Activated naive CD8-positive, alpha-beta T cell treated with anti-CD3 and anti-CD28 coated beads, Interleukin-2, amount 50 U/mL, for 24 hours (primary cell): ENCODE measurements around the gene RAB39A.
"Not testable (repeated sequence)": the region's sequence is repeated elsewhere in the genome, so short reads cannot be mapped to it uniquely, and the experiment has no call there.

ENCODE experiments used
- ATAC-seq: fragments of 150-1000 bp; cut with Tn5 transposase; one replicate; pipeline ENCODE4 v1.10.0; 2021
- DNase-seq: peaks from one replicate; pipeline ENCODE4 v3.0.0; 2021
- H3K27ac Mint-ChIP-seq: one replicate; pipeline ENCODE4 v1.8.0; 2021; ENCODE audit warnings: mild to moderate bottlenecking, mixed read lengths
- H3K27me3 Mint-ChIP-seq: one replicate; pipeline ENCODE4 v1.8.0; 2021; ENCODE audit warnings: mixed read lengths
- H3K36me3 Mint-ChIP-seq: one replicate; pipeline ENCODE4 v1.8.0; 2021; ENCODE audit warnings: low read depth, mixed read lengths
- H3K4me1 Mint-ChIP-seq: one replicate; pipeline ENCODE4 v1.8.0; 2021; ENCODE audit warnings: mixed read lengths
- H3K4me3 Mint-ChIP-seq: one replicate; pipeline ENCODE4 v1.8.0; 2021; ENCODE audit warnings: mild to moderate bottlenecking, moderate library complexity, mixed read lengths
- H3K9me3 Mint-ChIP-seq: one replicate; pipeline ENCODE4 v1.8.0; 2021; ENCODE audit warnings: mixed read lengths

RAB39A gene

GRCh38 chr11:107928046-107928766 is at the start of gene RAB39A:
RAB39A (plus strand) TSS chr11:107928448; CDS start chr11:107928569, 121 bp downstream.
- H3K4me1 Mint-ChIP-seq = peaks cover 9% of the 10 kb centered on the region
- H3K27me3 Mint-ChIP-seq = peaks cover 43% of the 10 kb centered on the region
- DNase-seq = peak; percentile 69
- peaks cover 5% of the 10 kb centered on the region for H3K36me3 Mint-ChIP-seq
- peak; percentile 71 for ATAC-seq
- no peak within 1 kb of the TSS for H3K27ac Mint-ChIP-seq
- peak within 1 kb of the TSS; percentile 65 for H3K4me3 Mint-ChIP-seq
- H3K9me3 Mint-ChIP-seq = peaks cover 3% of the 10 kb centered on the region

- H3K4me3 Mint-ChIP-seq, H3K27ac Mint-ChIP-seq, ATAC-seq, H3K9me3 Mint-ChIP-seq, H3K4me1 Mint-ChIP-seq, H3K36me3 Mint-ChIP-seq, H3K27me3 Mint-ChIP-seq, DNase-seq: not testable (repeated sequence)
Measured at GRCh38 chr11:107881471-107881870, 46.8 kb upstream of the RAB39A start.

- H3K4me1 Mint-ChIP-seq = no peaks in the 10 kb centered on the region
- H3K9me3 Mint-ChIP-seq = no peaks in the 10 kb centered on the region
- H3K27me3 Mint-ChIP-seq = peaks cover 2% of the 10 kb centered on the region
- ATAC-seq (no peak), DNase-seq (no peak)
- H3K4me3 Mint-ChIP-seq = no peak overlapping the region
- no peaks in the 10 kb centered on the region for H3K36me3 Mint-ChIP-seq
- no peak overlapping the region for H3K27ac Mint-ChIP-seq
Measured at GRCh38 chr11:107882095-107882820, 46.0 kb upstream of the RAB39A start.

- Mint-ChIP-seq H3K36me3 (no peaks in the 10 kb centered on the region), H3K4me1 (no peaks in the 10 kb centered on the region), H3K4me3 (no peak overlapping the region), H3K27me3 (peaks cover 10% of the 10 kb centered on the region), H3K9me3 (no peaks in the 10 kb centered on the region), H3K27ac (no peak overlapping the region)
- no peak for DNase-seq
- ATAC-seq = peak; percentile 65
Measured at GRCh38 chr11:107898270-107898669, 30.0 kb upstream of the RAB39A start.

GRCh38 chr11:107908211-107908610 is 20.0 kb upstream of the RAB39A start:
- Mint-ChIP-seq H3K36me3 (no peaks in the 10 kb centered on the region), H3K27ac (no peak overlapping the region), H3K4me1 (no peaks in the 10 kb centered on the region), H3K4me3 (no peak overlapping the region), H3K27me3 (peaks cover 21% of the 10 kb centered on the region), H3K9me3 (no peaks in the 10 kb centered on the region)
- DNase-seq = no peak
- ATAC-seq = no peak

GRCh38 chr11:107912415-107912814 is 15.8 kb upstream of the RAB39A start:
- H3K27ac Mint-ChIP-seq, H3K4me3 Mint-ChIP-seq, H3K9me3 Mint-ChIP-seq, ATAC-seq, DNase-seq, H3K4me1 Mint-ChIP-seq, H3K36me3 Mint-ChIP-seq: not testable (repeated sequence)
- peaks cover 16% of the 10 kb centered on the region for H3K27me3 Mint-ChIP-seq

GRCh38 chr11:107915229-107915628 is 13.0 kb upstream of the RAB39A start:
- no peaks in the 10 kb centered on the region for H3K9me3 Mint-ChIP-seq
- H3K4me1 Mint-ChIP-seq = no peaks in the 10 kb centered on the region
- DNase-seq (no peak), ATAC-seq (no peak)
- no peak overlapping the region for H3K27ac Mint-ChIP-seq
- no peaks in the 10 kb centered on the region for H3K36me3 Mint-ChIP-seq
- H3K27me3 Mint-ChIP-seq = peaks cover 4% of the 10 kb centered on the region
- H3K4me3 Mint-ChIP-seq = no peak overlapping the region

GRCh38 chr11:107916671-107917241 is 11.5 kb upstream of the RAB39A start:
- ATAC-seq (no peak), DNase-seq (peak; percentile 37)
- H3K4me1 Mint-ChIP-seq = no peaks in the 10 kb centered on the region

GRCh38 chr11:107921997-107922396 is 6.3 kb upstream of the RAB39A start:
- peaks cover 3% of the 10 kb centered on the region for H3K9me3 Mint-ChIP-seq
- ATAC-seq (no peak), DNase-seq (no peak)
- H3K4me3 Mint-ChIP-seq = no peak overlapping the region
- peaks cover 1% of the 10 kb centered on the region for H3K4me1 Mint-ChIP-seq
- H3K36me3 Mint-ChIP-seq = peaks cover 3% of the 10 kb centered on the region
- H3K27ac Mint-ChIP-seq = no peak overlapping the region
- H3K27me3 Mint-ChIP-seq = peaks cover 25% of the 10 kb centered on the region

More at GRCh38 chr11:107916671-107917241, 11.5 kb upstream of the RAB39A start:
- H3K36me3 Mint-ChIP-seq = no peaks in the 10 kb centered on the region
- H3K4me3 Mint-ChIP-seq = no peak overlapping the region
- H3K27me3 Mint-ChIP-seq = peaks cover 2% of the 10 kb centered on the region
- H3K9me3 Mint-ChIP-seq = no peaks in the 10 kb centered on the region
- H3K27ac Mint-ChIP-seq = no peak overlapping the region

- not testable (repeated sequence) for DNase-seq, H3K4me3 Mint-ChIP-seq, H3K27ac Mint-ChIP-seq, H3K36me3 Mint-ChIP-seq, H3K4me1 Mint-ChIP-seq, H3K9me3 Mint-ChIP-seq, ATAC-seq
- H3K27me3 Mint-ChIP-seq = peaks cover 31% of the 10 kb centered on the region
Measured at GRCh38 chr11:107923519-107923918, 4.7 kb upstream of the RAB39A start.

GRCh38 chr11:107924306-107924705 is 3.9 kb upstream of the RAB39A start:
- no peak overlapping the region for H3K27ac Mint-ChIP-seq
- H3K36me3 Mint-ChIP-seq = peaks cover 5% of the 10 kb centered on the region
- H3K9me3 Mint-ChIP-seq = peaks cover 3% of the 10 kb centered on the region
- H3K27me3 Mint-ChIP-seq = peaks cover 37% of the 10 kb centered on the region
- DNase-seq (no peak), ATAC-seq (no peak)
- H3K4me1 Mint-ChIP-seq = peaks cover 8% of the 10 kb centered on the region
- H3K4me3 Mint-ChIP-seq = no peak overlapping the region

- peaks cover 5% of the 10 kb centered on the region for H3K36me3 Mint-ChIP-seq
- no peak overlapping the region for H3K27ac Mint-ChIP-seq
- peak overlapping the region; percentile 61 for H3K4me3 Mint-ChIP-seq
- ATAC-seq (no peak), DNase-seq (no peak)
- H3K27me3 Mint-ChIP-seq = peaks cover 48% of the 10 kb centered on the region
- H3K4me1 Mint-ChIP-seq = peaks cover 9% of the 10 kb centered on the region
- H3K9me3 Mint-ChIP-seq = peaks cover 3% of the 10 kb centered on the region
Measured at GRCh38 chr11:107927559-107927958, 689 bp upstream of the RAB39A start.

GRCh38 chr11:107928767-107929507 is 689 bp downstream of the RAB39A start:
- Mint-ChIP-seq H3K9me3 (peaks cover 3% of the 10 kb centered on the region), H3K36me3 (peaks cover 5% of the 10 kb centered on the region), H3K4me3 (peak overlapping the region; percentile 65), H3K4me1 (peaks cover 9% of the 10 kb centered on the region), H3K27me3 (peaks cover 39% of the 10 kb centered on the region), H3K27ac (no peak overlapping the region)
- peak; percentile 5 for DNase-seq
- peak; percentile 42 for ATAC-seq

GRCh38 chr11:107929611-107930200 is 1.5 kb downstream of the RAB39A start:
- peaks cover 9% of the 10 kb centered on the region for H3K4me1 Mint-ChIP-seq
- DNase-seq (no peak), ATAC-seq (no peak)
- no peak overlapping the region for H3K4me3 Mint-ChIP-seq
- H3K36me3 Mint-ChIP-seq = peaks cover 5% of the 10 kb centered on the region
- peaks cover 35% of the 10 kb centered on the region for H3K27me3 Mint-ChIP-seq
- H3K9me3 Mint-ChIP-seq = peaks cover 3% of the 10 kb centered on the region
- no peak overlapping the region for H3K27ac Mint-ChIP-seq
